GM21447 (cell line): ENCODE measurements around the gene VAMP5.
"Not testable (repeated sequence)": the region's sequence is repeated elsewhere in the genome, so short reads cannot be mapped to it uniquely, and the experiment has no call there.

Source experiments
- ATAC-seq: cut with Tn5 transposase; IDR thresholded peaks from one replicate; pipeline ENCODE4 v1.9.1; 2021; ENCODE audit not compliant: unreplicated experiment

VAMP5 gene

DNA sequence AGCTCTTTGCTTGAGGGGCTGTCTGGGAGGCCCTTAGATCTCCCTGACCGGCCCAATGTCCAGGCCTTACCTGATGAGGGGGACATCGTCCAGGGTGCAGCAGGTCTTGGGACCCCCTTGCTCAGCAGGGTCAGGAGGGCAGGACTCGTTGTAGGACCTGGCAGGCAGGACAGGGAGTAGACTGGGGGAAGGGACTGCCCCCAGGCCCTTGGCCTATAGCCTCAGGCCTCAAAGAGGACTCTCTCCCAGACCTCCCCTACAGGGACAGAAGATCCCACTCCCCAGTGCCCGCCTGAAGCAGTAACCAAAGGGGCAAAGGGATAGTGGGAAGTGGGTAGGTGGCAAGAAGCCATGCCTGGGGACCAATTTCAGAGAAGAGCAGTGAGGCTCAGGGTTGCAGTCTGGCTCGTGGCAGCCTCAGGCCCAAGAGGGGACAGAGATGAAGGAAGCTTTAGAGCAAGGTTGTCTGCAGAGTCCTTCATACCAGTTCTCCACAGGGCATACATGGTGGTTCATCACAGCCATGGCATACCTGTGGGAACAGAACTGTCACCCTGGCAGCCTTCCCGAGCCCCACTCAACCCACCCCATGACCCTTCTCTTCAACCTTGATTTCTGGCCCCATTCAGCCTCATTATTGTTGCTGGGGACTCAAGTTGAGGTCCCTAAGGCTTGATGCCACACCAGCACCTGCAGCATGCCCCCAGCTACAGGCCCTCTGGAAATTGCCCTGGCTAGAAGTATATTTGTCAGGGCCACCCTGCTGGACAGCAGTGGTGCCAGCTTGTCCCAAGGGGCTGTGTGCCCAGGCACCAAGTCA lies 16.9 kb downstream of the VAMP5 start:
- no peak for ATAC-seq

DNA sequence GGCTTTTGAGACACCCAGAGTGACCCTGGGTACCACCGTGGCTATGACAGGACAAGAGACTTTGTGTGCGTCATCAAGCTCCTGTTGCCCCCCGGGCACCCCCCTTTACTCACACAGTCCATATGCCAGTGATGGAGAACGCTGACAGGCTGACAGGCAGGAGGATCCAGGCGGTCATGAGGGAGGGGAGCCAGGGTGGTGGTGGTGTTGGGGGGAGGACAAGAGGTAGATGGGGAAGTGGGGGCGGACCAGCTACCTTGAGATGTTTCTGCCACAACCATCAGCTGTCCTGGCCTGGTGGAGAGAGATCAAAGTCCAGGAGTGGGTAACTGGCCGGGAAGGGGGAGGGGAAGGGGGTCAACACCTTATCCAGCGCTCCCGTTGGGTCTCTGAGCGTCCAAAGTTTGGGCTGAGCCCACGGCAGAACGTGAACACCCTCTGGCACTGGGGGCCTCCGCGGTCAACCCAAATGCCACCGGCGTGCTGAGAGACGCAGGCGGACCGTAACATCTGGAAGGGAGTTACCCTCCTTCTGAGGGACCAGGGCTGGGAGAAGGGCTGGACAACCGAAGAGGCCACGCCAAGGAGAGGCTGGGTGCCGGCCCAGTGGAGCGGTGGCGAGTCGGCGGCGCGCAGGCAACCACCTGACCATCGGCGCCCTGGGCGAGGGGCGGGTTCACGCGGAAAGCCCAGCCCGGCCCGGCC lies 17.7 kb downstream of the VAMP5 start:
- peak; percentile 40 for ATAC-seq

GRCh38 chr2:85602476-85603234 lies 18.4 kb downstream of the VAMP5 start, which contains the start of gene TMEM150A:
TMEM150A (minus strand) TSS chr2:85602698; CDS start chr2:85601948, 750 bp downstream.
- ATAC-seq, result peak; percentile 94

DNA sequence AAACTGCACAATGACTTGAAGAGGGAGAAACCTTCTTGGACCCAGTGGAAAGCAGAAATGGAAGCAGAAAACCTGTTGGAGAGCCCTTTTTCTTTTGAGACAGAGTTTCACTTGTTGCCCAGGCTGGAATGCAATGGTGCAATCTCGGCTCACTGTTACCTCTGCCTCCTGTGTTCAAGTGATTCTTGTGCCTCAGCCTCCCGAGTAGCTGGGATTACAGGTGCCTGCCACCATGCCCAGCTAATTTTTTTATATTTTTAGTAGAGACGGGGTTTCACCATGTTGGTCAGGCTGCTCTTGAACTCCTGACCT lies 19.9 kb downstream of the VAMP5 start:
- ATAC-seq, result not testable (repeated sequence)

- no peak for ATAC-seq
These were observed 20.5 kb downstream of the VAMP5 start for GRCh38 chr2:85604568-85605339.

- ATAC-seq, result no peak
These were observed 21.3 kb downstream of the VAMP5 start for GRCh38 chr2:85605406-85606115.

DNA sequence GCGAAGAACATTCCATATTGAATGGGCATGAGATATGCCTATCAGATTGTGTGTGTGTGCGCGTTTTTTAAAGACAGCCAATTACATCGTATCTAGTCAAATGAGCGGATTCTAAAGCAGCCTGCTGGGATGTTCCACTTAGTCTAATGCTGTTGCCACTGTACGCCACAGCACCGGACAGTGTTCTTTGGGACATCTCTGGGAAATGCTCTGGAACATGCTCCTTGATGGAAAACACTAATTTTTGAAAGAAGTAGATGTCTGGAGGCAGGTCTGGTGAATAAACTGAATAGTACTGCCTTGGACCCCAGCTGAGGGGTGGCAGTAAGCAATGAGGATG lies 21.9 kb downstream of the VAMP5 start:
- no peak for ATAC-seq

DNA sequence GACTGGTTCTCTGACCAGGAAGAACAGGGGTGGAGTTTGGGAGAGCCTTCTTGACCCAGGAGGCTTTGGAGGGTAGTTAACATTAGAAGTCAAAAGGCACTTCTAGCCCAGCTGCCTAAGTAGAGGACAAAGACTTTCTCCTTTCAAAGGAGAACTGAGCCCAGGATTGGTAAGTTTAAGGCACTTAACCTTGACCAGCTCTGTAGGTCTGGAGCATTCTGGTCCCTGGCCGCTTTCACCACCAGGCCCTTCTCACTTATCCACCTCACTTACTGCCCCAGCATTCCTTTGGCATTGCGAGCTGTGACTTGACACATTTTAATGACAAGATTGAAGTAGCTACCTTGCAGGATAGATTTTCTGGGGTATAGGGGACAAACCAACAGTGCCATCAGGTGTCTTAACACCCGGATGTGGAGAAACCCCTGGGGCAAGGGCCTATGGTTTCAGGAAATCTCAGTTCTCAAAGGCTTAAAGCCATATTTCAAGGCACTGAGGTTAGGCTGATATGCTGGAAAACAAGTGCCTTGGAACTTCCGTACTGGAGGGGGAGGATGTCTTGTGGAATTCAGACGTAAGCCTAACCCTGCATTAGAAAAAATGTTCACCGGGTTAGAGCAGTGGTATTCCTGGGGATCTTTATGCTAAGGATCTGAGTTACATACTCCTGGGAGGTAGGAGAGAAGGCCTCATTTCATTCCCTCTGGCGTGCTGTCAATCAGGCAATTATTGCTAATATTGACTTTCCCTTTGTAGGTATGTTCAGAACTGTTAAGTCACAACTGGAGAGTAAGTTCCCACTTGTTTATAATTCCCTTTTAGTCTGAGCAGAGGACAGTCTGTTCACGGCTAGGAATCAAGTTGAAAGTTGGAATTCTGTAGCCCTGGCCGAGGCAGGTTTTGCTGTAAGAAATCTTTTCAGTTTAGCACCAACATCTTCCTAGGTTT lies 23.3 kb downstream of the VAMP5 start:
- no peak for ATAC-seq

GRCh38 chr2:85611217-85611704 lies 27.0 kb downstream of the VAMP5 start:
- ATAC-seq, result peak; percentile 17

GRCh38 chr2:85611705-85612587 lies 27.7 kb downstream of the VAMP5 start, which contains the start of gene C2orf68:
C2orf68 (minus strand) TSS chr2:85612066; CDS start chr2:85611984, 82 bp downstream.
- ATAC-seq, result peak; percentile 79

GRCh38 chr2:85613717-85614515 lies 29.7 kb downstream of the VAMP5 start:
- ATAC-seq, result no peak

- ATAC-seq, result not testable (repeated sequence)
These were observed 30.5 kb downstream of the VAMP5 start for GRCh38 chr2:85614757-85615156.

DNA sequence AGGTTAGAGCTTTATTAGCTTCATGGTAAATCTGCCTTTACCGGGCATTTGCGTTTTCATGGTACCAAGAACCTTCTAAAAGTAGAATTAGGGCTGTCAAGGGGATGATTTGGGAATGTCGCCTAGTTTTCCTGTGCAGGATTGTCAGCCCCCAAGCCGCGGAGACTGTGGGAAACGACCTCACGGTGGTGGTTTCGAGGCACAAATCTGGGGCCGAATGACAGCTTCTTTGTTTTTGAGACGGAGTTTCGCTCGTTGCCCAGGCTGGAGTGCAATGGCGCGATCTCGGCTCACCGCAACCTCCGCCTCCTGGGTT lies 31.1 kb downstream of the VAMP5 start:
- ATAC-seq, result no peak

GRCh38 chr2:85617723-85618122 lies 33.5 kb downstream of the VAMP5 start:
- not testable (repeated sequence) for ATAC-seq

GRCh38 chr2:85619617-85620016 lies 35.4 kb downstream of the VAMP5 start:
- no peak for ATAC-seq

- no peak for ATAC-seq
These were observed 37.1 kb downstream of the VAMP5 start for GRCh38 chr2:85621338-85621737.

- no peak for ATAC-seq
These were observed 39.8 kb downstream of the VAMP5 start for GRCh38 chr2:85623991-85624390.
